ENCODE data around the gene ZDHHC21.

The ZDHHC21 gene

GRCh38 chr9:14573319-14573718 lies 119.9 kb downstream of the ZDHHC21 start:
- TF ChIP-seq CTCF (IDR thresholded peaks at IDR 0.05; ENCODE audit: control insufficient read depth, insufficient read depth, low read depth, low read length, missing control alignments), result no peak
- no peak overlapping the region for H3K4me3 ChIP-seq (ENCODE audit: control insufficient read depth, low read depth, low read length)
- no peak for DNase-seq (ENCODE audit: low read depth)

- no peak for TF ChIP-seq CTCF (IDR thresholded peaks at IDR 0.05; ENCODE audit: control insufficient read depth, insufficient read depth, low read depth, low read length, missing control alignments)
Measured at GRCh38 chr9:14565352-14566016, 127.7 kb downstream of the ZDHHC21 start.

GRCh38 chr9:14563902-14564624 lies 129.2 kb downstream of the ZDHHC21 start:
- TF ChIP-seq CTCF (IDR thresholded peaks at IDR 0.05; ENCODE audit: control insufficient read depth, insufficient read depth, low read depth, low read length, missing control alignments), result no peak
- DNase-seq (ENCODE audit: low read depth), result no peak
- no peak overlapping the region for H3K4me3 ChIP-seq (ENCODE audit: control insufficient read depth, low read depth, low read length)

More at GRCh38 chr9:14565352-14566016, 127.7 kb downstream of the ZDHHC21 start:
- H3K4me3 ChIP-seq (ENCODE audit: control insufficient read depth, low read depth, low read length), result no peak overlapping the region
- no peak for DNase-seq (ENCODE audit: low read depth)

- no peak overlapping the region for H3K4me3 ChIP-seq (ENCODE audit: control insufficient read depth, low read depth, low read length)
- DNase-seq (ENCODE audit: low read depth), result no peak
- no peak for TF ChIP-seq CTCF (IDR thresholded peaks at IDR 0.05; ENCODE audit: control insufficient read depth, insufficient read depth, low read depth, low read length, missing control alignments)
Measured at GRCh38 chr9:14561929-14562405, 131.3 kb downstream of the ZDHHC21 start.
